ENCODE data around the gene MORC1.
"Not testable (repeated sequence)": the region's sequence is repeated elsewhere in the genome, so short reads cannot be mapped to it uniquely, and the experiment has no call there.

Gene MORC1, protein sequence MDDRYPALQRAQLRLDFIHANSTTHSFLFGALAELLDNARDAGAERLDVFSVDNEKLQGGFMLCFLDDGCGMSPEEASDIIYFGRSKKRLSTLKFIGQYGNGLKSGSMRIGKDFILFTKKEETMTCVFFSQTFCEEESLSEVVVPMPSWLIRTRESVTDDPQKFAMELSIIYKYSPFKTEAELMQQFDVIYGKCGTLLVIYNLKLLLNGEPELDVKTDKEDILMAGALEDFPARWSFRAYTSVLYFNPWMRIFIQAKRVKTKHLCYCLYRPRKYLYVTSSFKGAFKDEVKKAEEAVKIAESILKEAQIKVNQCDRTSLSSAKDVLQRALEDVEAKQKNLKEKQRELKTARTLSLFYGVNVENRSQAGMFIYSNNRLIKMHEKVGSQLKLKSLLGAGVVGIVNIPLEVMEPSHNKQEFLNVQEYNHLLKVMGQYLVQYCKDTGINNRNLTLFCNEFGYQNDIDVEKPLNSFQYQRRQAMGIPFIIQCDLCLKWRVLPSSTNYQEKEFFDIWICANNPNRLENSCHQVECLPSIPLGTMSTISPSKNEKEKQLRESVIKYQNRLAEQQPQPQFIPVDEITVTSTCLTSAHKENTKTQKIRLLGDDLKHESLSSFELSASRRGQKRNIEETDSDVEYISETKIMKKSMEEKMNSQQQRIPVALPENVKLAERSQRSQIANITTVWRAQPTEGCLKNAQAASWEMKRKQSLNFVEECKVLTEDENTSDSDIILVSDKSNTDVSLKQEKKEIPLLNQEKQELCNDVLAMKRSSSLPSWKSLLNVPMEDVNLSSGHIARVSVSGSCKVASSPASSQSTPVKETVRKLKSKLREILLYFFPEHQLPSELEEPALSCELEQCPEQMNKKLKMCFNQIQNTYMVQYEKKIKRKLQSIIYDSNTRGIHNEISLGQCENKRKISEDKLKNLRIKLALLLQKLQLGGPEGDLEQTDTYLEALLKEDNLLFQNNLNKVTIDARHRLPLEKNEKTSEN

DNA sequence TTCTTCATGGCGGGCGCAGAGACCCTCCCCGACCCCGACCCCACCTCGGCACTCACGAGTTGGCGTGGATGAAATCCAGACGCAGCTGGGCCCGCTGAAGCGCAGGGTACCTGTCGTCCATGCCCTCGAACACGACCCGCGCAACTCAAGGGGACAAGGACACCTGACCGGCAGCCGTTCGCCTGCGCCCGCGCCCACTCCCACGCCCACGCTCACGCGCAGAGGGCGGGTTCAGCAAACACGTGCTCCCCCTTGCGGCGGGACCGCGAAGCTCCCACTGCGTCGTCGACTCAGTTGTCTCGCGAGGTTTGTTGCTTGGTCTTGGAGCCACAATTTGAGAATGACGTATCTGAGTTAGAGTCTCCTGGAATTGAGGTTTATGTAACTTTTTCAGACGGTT, at the start of gene MORC1:
Gene MORC1 (minus strand): TSS at position 196 of the 400 bp plus-strand sequence. CDS start 75 bp downstream, at position 121.
- CTCF ChIA-PET = no interaction called here
- Mint-ChIP-seq H3K4me1 (no peaks in the 10 kb centered on the region), H3K4me3 (no peak within 1 kb of the TSS), H3K27me3 (peaks cover 9% of the 10 kb centered on the region), H3K27ac (no peak within 1 kb of the TSS), H3K9me3 (no peaks in the 10 kb centered on the region), H3K36me3 (no peaks in the 10 kb centered on the region)
- no peak for DNase-seq

DNA sequence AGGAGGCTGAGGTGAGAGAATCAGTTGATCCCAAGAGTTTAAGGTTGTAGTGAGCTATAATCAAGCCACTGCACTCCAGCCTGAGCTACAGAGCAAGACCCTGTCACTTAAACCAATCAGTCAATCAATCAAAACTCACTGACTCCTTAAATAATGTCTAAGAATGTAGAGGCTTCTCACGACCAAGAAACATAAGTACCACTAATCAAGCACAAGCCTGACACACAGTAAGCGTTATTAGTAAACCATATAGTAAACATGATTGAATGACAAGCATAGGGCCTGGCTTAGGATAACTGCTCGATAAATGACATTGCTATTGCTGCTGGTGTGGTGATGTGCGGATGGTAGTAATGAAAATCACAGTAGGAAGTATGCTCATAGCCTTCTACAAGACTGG, 48.0 kb upstream of the MORC1 start:
- no peaks in the 10 kb centered on the region for H3K36me3 Mint-ChIP-seq
- H3K4me3 Mint-ChIP-seq = no peak overlapping the region
- no peaks in the 10 kb centered on the region for H3K27me3 Mint-ChIP-seq
- H3K27ac Mint-ChIP-seq = no peak overlapping the region
- no peak for DNase-seq
- no peaks in the 10 kb centered on the region for H3K9me3 Mint-ChIP-seq
- H3K4me1 Mint-ChIP-seq = no peaks in the 10 kb centered on the region
- CTCF ChIA-PET = no interaction called here

DNA sequence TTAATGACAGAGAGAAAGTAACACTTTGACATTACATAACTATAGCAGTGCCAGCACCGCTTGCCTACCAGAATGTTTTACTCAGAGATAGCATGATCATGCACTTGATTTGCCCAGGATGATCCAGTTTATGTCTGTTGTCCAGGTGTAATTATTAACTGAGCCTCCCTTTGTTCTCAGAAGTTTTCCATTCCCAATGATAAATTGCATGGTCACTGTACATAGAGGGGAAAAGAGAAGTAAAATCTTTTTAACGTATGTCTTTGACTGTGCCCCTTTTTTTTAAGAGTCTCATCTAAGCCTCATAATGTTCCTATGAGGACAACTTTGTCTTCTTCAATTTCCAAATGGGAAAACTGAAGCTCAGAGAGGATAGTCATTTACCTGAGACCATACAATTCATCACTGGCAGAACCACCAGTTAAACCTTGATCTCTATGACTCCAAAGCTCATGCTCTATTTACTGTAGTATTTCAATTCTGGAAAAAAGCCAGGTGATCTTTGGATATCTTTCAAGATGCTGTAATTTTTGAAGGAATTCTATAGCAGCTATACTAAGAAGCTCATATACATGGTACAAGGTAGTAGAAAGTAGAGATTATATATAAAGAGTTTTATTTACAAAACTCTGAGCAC, 43.7 kb upstream of the MORC1 start:
- no peak overlapping the region for H3K4me3 Mint-ChIP-seq
- H3K27ac Mint-ChIP-seq = no peak overlapping the region
- H3K36me3 Mint-ChIP-seq = no peaks in the 10 kb centered on the region
- no peak for DNase-seq
- no peaks in the 10 kb centered on the region for H3K4me1 Mint-ChIP-seq
- H3K9me3 Mint-ChIP-seq = no peaks in the 10 kb centered on the region
- CTCF ChIA-PET = no interaction called here
- peaks cover 3% of the 10 kb centered on the region for H3K27me3 Mint-ChIP-seq

DNA sequence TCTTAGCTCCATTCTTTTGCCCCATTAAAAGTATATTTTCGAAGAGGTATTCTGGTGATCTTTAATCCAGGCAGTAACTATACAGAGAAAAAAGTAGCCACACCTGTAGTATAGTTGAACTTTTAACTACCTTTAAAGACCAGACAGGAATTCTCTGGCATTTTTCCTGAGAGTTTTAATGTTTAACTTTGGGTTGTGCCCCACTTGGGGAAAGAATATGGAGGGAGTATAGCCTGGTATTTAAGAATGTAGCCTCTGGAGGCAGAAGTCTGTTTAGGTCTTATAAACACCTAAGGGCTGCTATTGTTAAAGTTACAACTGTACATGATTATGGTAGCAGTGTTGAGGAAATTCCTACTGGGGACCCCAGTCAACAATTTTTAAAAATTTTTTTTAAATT, 37.9 kb upstream of the MORC1 start:
- Mint-ChIP-seq H3K27me3 (peaks cover 3% of the 10 kb centered on the region), H3K27ac (no peak overlapping the region), H3K36me3 (no peaks in the 10 kb centered on the region), H3K4me1 (no peaks in the 10 kb centered on the region), H3K4me3 (no peak overlapping the region), H3K9me3 (no peaks in the 10 kb centered on the region)
- CTCF ChIA-PET = no interaction called here
- DNase-seq = no peak

DNA sequence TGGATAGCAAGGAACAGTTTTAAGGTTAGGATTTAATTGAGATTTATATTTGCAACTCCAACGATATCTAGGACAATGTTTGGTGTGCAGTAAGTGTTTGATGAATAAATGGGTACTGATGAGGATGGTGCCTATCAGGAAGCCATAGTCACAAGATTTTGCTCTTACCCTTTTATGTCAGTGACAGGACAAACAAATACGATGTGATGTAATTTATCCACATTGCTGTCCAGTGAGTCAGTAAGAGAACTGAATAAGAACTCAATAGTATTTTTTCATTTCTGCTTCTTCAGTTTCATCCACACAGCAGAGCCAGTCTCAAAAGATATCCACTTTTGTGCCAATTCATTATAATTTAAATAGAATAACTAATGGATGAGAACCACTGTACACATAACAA, 37.0 kb upstream of the MORC1 start:
- Mint-ChIP-seq H3K4me3 (no peak overlapping the region), H3K9me3 (no peaks in the 10 kb centered on the region), H3K27me3 (peaks cover 3% of the 10 kb centered on the region), H3K4me1 (no peaks in the 10 kb centered on the region), H3K36me3 (no peaks in the 10 kb centered on the region), H3K27ac (no peak overlapping the region)
- CTCF ChIA-PET = no interaction called here
- no peak for DNase-seq

DNA sequence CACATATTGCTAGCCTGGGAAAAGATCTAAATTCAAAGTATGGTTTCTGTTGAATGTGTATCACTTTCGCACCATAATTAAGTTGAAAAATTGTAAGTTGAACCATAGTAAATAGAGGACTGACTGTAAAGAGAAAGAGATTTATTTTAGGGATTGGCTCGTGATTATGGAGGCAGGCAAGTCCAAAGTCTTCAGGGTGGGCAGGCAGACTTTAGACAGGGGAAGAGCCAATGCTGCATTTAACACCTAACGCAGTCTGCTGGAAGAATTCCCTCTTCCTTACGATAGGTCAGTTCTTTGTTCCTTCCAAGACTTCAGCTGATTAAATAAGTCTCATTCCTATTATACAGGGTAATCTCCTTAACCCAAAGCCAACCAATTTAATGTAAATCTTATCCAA, 34.4 kb upstream of the MORC1 start:
- H3K27ac Mint-ChIP-seq = no peak overlapping the region
- no peaks in the 10 kb centered on the region for H3K36me3 Mint-ChIP-seq
- no peaks in the 10 kb centered on the region for H3K9me3 Mint-ChIP-seq
- H3K4me1 Mint-ChIP-seq = no peaks in the 10 kb centered on the region
- CTCF ChIA-PET = no interaction called here
- no peak for DNase-seq
- peaks cover 3% of the 10 kb centered on the region for H3K27me3 Mint-ChIP-seq
- no peak overlapping the region for H3K4me3 Mint-ChIP-seq

DNA sequence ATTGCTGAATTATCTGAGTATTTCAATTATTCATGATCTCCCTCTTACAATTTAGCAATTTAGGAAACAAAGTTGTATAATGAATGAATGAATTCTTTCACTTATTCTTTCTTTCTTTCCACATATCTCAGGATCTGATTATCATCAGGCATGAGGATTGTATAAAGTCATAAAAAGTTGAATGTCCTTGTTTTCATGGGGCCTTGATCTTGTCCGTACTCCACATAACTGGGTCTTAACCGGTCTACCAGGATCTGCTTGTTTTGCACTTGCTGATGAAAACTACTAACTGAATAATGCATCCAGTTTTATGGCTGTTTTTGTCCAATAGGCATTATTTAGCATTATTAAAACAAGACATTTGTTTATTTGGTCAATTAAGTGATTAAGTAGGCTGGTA, 31.1 kb upstream of the MORC1 start:
- Mint-ChIP-seq H3K9me3 (no peaks in the 10 kb centered on the region), H3K27ac (no peak overlapping the region), H3K4me1 (no peaks in the 10 kb centered on the region), H3K27me3 (no peaks in the 10 kb centered on the region), H3K36me3 (no peaks in the 10 kb centered on the region), H3K4me3 (no peak overlapping the region)
- CTCF ChIA-PET = no interaction called here
- DNase-seq = no peak

DNA sequence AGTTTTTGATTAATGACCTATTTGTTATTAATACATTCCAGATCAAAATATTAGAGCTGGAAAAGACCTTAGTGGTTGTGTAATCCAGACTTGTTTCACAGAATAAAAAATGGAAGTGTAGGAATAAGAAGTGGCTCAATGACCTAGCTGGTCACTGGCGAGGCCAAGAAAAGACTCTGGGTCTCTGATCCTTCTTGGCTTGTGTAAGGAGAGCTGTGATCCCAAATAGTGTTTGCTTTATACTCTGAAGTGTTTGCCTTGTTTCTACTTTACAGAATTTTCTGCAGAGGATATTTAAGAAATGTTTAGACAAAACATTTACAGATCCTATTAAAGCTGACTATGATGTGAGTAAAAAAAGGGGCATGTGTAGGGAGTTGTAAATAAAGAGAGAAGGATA, 25.7 kb upstream of the MORC1 start:
- no peak for DNase-seq
- CTCF ChIA-PET = no interaction called here
- Mint-ChIP-seq H3K9me3 (no peaks in the 10 kb centered on the region), H3K27me3 (no peaks in the 10 kb centered on the region), H3K4me3 (no peak overlapping the region), H3K36me3 (no peaks in the 10 kb centered on the region), H3K27ac (no peak overlapping the region), H3K4me1 (no peaks in the 10 kb centered on the region)

DNA sequence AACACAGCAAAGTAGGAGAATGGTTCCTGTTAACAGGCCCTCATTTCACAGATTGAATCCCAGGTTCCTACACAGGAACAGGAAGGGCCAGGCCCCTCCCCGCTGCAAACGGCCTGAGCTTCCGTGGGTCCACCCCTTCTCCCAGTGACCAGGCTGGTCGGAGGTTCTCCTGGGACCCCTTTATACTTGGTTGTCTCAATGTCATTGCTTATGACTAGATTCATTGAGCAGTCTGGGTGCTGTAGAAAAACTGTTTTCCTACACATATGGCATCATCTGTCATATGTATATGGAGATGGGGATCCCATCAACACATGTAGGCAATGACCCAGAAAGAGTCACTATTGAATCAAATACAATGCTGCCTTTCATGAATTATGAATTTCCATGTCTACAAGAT, 22.4 kb upstream of the MORC1 start:
- no peak for DNase-seq
- H3K4me1 Mint-ChIP-seq = no peaks in the 10 kb centered on the region
- no peaks in the 10 kb centered on the region for H3K27me3 Mint-ChIP-seq
- H3K9me3 Mint-ChIP-seq = no peaks in the 10 kb centered on the region
- CTCF ChIA-PET = interaction anchor here (0.9 kb wide), 1 partner anchor 23 kb away, joined by 3 read pairs; no protein-coding TSS in a partner anchor
- H3K4me3 Mint-ChIP-seq = no peak overlapping the region
- H3K36me3 Mint-ChIP-seq = no peaks in the 10 kb centered on the region
- H3K27ac Mint-ChIP-seq = no peak overlapping the region

DNA sequence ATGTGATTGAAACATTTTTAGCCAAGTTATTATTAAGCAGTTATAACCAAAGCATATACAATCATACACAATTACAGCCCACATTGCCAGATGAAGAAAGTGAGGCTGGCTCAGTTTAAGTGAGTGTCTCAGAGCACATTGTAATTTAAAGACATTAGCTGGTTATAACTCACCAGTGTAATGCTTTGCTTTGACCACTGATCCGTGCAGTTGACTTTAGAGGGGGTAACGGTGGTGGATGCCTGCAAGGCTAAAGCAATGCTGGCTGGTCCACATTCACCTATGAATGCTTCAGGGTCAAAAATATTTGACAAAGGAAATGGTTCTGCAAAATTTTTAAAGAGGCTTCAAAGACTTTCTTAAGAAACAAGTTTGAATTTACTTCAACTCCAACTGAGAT, 19.8 kb upstream of the MORC1 start:
- CTCF ChIA-PET = no interaction called here
- no peak overlapping the region for H3K27ac Mint-ChIP-seq
- H3K27me3 Mint-ChIP-seq = no peaks in the 10 kb centered on the region

DNA sequence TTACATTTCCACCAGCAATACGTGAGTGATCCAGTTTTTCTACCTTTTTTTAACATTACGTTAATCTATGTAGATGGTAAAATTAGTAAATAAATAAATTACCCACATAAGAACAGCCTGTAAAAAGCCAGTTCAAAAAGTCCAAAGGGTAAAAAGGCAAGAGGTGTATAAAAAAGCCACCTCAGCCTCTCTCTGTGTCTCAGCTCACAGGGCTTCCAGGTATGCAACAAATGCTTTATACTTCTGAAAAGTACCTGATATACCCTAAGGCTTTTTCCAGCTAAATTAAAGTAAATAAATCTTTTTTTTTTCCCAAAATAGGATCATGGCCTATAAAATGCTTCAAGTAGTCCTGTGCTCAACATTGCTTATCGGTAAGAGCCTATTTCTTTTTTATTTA, 18.6 kb upstream of the MORC1 start, which contains the start of gene C3orf85:
Gene C3orf85 (plus strand): TSS at position 197 of the 400 bp plus-strand sequence. CDS start 129 bp downstream, at position 326.
- no peak within 1 kb of the TSS for H3K4me3 Mint-ChIP-seq
- no peak within 1 kb of the TSS for H3K27ac Mint-ChIP-seq
- no peaks in the 10 kb centered on the region for H3K4me1 Mint-ChIP-seq
- DNase-seq = no peak
- CTCF ChIA-PET = no interaction called here
- no peaks in the 10 kb centered on the region for H3K27me3 Mint-ChIP-seq
- no peaks in the 10 kb centered on the region for H3K36me3 Mint-ChIP-seq
- no peaks in the 10 kb centered on the region for H3K9me3 Mint-ChIP-seq

More for the DNA sequence above, 19.8 kb upstream of the MORC1 start:
- Mint-ChIP-seq H3K4me3 (no peak overlapping the region), H3K9me3 (no peaks in the 10 kb centered on the region), H3K36me3 (no peaks in the 10 kb centered on the region), H3K4me1 (no peaks in the 10 kb centered on the region)
- no peak for DNase-seq

DNA sequence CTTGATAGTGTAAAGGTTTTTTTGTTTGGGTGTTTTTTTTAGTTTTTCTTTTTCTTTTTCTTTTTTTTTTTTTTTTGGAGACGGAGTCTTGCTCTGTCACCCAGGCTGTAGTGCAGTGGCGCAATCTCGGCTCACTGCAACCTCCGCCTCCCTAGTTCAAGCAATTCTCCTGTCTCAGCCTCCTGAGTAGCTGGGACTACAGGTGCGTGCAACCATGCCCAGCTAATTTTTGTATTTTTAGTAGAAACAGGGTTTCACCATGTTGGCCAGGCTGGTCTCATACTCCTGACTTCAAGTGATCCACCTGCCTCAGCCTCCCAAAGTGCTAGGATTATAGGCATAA, 15.5 kb upstream of the MORC1 start:
- H3K4me3 Mint-ChIP-seq, H3K27me3 Mint-ChIP-seq, H3K27ac Mint-ChIP-seq, H3K36me3 Mint-ChIP-seq, DNase-seq, H3K4me1 Mint-ChIP-seq, H3K9me3 Mint-ChIP-seq, CTCF ChIA-PET: not testable (repeated sequence)

DNA sequence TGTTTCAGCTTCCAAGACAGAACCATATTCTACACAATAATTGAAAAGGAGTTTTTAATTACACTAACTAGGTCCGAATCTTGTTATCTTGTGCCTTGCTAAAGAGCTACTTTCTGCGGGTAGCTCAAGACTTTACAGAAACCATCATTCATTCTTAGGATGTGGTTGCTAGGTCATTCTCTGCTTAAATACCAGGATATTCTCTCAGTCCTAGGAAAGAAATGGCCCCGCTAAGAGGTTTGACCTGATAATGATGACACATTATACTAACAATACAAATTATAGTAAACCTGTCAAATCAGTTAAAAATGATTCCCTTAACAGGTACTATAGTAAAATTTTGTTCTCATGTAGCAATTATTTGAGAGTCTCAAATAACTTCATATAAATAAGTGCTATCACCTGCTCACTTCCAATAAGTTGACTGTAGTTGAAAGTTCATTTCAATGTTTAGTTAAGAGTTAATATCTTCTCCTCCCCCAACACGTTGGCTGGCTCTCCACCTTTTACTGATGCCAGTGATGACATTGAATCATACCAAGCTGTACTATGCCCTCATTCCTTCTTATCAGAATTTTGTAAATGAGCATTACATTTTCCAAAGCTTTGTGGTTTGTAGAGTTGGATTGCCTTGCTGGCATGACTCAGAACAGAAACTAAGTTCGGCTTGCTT, 15.0 kb upstream of the MORC1 start:
- H3K36me3 Mint-ChIP-seq = no peaks in the 10 kb centered on the region
- no peak for DNase-seq
- H3K27ac Mint-ChIP-seq = no peak overlapping the region
- no peaks in the 10 kb centered on the region for H3K9me3 Mint-ChIP-seq
- no peaks in the 10 kb centered on the region for H3K27me3 Mint-ChIP-seq
- CTCF ChIA-PET = no interaction called here
- H3K4me3 Mint-ChIP-seq = no peak overlapping the region
- H3K4me1 Mint-ChIP-seq = no peaks in the 10 kb centered on the region

DNA sequence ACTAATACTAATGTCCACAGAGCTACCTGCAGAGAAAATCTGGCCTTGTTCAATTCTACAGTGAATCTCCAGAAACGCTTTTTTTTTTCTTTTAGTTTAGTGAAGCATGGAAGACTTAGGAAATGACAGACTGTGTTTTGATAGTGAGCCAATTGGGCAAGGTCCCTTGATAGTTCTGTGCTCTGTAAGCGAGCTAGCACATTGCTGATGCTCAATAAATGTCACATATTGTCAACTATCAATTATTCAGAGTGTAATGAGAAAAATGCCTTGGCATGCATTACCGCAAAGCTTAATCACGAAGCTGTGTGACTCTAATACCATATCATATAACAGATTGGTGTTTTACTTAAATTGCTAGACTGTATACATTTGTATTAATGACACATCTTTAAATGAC, 13.3 kb upstream of the MORC1 start:
- no peaks in the 10 kb centered on the region for H3K9me3 Mint-ChIP-seq
- no peak overlapping the region for H3K27ac Mint-ChIP-seq
- H3K27me3 Mint-ChIP-seq = no peaks in the 10 kb centered on the region
- H3K36me3 Mint-ChIP-seq = no peaks in the 10 kb centered on the region
- CTCF ChIA-PET = no interaction called here
- no peak for DNase-seq
- H3K4me1 Mint-ChIP-seq = no peaks in the 10 kb centered on the region
- H3K4me3 Mint-ChIP-seq = no peak overlapping the region

Measured in activated naive CD4-positive, alpha-beta T cell treated with anti-CD3 and anti-CD28 coated beads, Interleukin-2, amount 10 ng/mL, durations not matched to agents 7 days and 5 days (primary cell).